WTC11 (cell line): ENCODE measurements around the gene ERBB2. TPM values are rescaled to one million over a fixed set of nuclear protein-coding genes. Genes with fewer than 3 reads are reported as not detected.
"Not testable (repeated sequence)": the region's sequence is repeated elsewhere in the genome, so short reads cannot be mapped to it uniquely, and the experiment has no call there.

Experiments used
- ATAC-seq: fragments of 200-7000 bp; cut with Tn5 transposase; 2 replicates; pipeline ENCODE4 v1.10.0; 2021; ENCODE audit warnings: mild to moderate bottlenecking, moderate library complexity
- CTCF ChIA-PET: fragments of 300-600 bp; sonication (Branson Sonifier 250); formaldehyde crosslinking; loops from one replicate; lab custom pipeline; 2021; ENCODE audit warnings: antibody characterized with exemption; lab: Charles Lee
- POLR2A ChIA-PET: fragments of 350-600 bp; sonication (Branson Sonifier 250); formaldehyde crosslinking; loops from one replicate; lab custom pipeline; 2021; ENCODE audit warnings: antibody characterized with exemption; lab: Charles Lee
- DNase-seq: peaks from one replicate; pipeline ENCODE4 v3.0.0; 2021; ENCODE audit warnings: low spot score
- H3K27ac Mint-ChIP-seq: 2 replicates; pipeline ENCODE4 v1.8.0; 2021; ENCODE audit warnings: mixed read lengths
- H3K27me3 Mint-ChIP-seq: 2 replicates; pipeline ENCODE4 v1.8.0; 2021; ENCODE audit warnings: low read depth, mild to moderate bottlenecking, moderate library complexity, mixed read lengths
- H3K36me3 Mint-ChIP-seq: 2 replicates; pipeline ENCODE4 v1.8.0; 2021; ENCODE audit warnings: mixed read lengths
- H3K4me1 Mint-ChIP-seq: 2 replicates; pipeline ENCODE4 v1.8.0; 2022; ENCODE audit warnings: mixed read lengths
- H3K4me3 Mint-ChIP-seq: 2 replicates; pipeline ENCODE4 v1.8.0; 2021; ENCODE audit warnings: mild to moderate bottlenecking, moderate library complexity, mixed read lengths
- H3K9me3 Mint-ChIP-seq: 2 replicates; pipeline ENCODE4 v1.8.0; 2021; ENCODE audit warnings: mixed read lengths
- CREM ChIP-seq: sonication (generic); formaldehyde crosslinking; IDR thresholded peaks from 2 replicates; pipeline ENCODE4 v1.8.1; 2022; ENCODE audit warnings: mild to moderate bottlenecking, missing genetic modification reagents, moderate library complexity
- NR1H2 ChIP-seq: sonication (generic); formaldehyde crosslinking; IDR thresholded peaks from 2 replicates; pipeline ENCODE4 v1.9.0; 2021; ENCODE audit warnings: mild to moderate bottlenecking, moderate library complexity, missing genetic modification reagents
- NR3C1 ChIP-seq: sonication (generic); formaldehyde crosslinking; conservative IDR thresholded peaks from 2 replicates; pipeline ENCODE4 v1.8.1; 2023; ENCODE audit warnings: low read depth, mild to moderate bottlenecking, missing genetic modification reagents
- SMAD3 ChIP-seq: sonication (generic); formaldehyde crosslinking; IDR thresholded peaks from 2 replicates; pipeline ENCODE4 v1.8.0; 2022; ENCODE audit warnings: missing genetic modification reagents, mild to moderate bottlenecking, borderline replicate concordance
- TEAD1 ChIP-seq: sonication (generic); formaldehyde crosslinking; IDR thresholded peaks from 2 replicates; pipeline ENCODE4 v1.8.0; 2022; ENCODE audit warnings: mild to moderate bottlenecking, missing genetic modification reagents
- ZNF121 ChIP-seq: sonication (generic); formaldehyde crosslinking; IDR thresholded peaks from 2 replicates; pipeline ENCODE4 v1.8.0; 2023; ENCODE audit warnings: missing genetic modification reagents
- total RNA-seq: library from RNA; stranded (reverse); gene quantifications from 3 replicates; pipeline ENCODE4 v1.2.3, GENCODE V29; 2021
- TF ChIP-seq, protein P1 (sequence below): sonication (generic); formaldehyde crosslinking; IDR thresholded peaks from 2 replicates; pipeline ENCODE4 v1.8.1; 2023; ENCODE audit warnings: mild to moderate bottlenecking, missing genetic modification reagents
- TF ChIP-seq, protein P2 (sequence below): sonication (generic); formaldehyde crosslinking; IDR thresholded peaks from 2 replicates; pipeline ENCODE4 v1.8.0; 2022; ENCODE audit warnings: missing genetic modification reagents
- TF ChIP-seq, protein P3 (sequence below): sonication (generic); formaldehyde crosslinking; IDR thresholded peaks from 2 replicates; pipeline ENCODE4 v1.8.1; 2022; ENCODE audit warnings: mild to moderate bottlenecking, missing genetic modification reagents, moderate library complexity, borderline replicate concordance
- TF ChIP-seq, protein P4 (sequence below): fragments of 250-450 bp; sonication (Bioruptor Pico); IDR thresholded peaks from 2 replicates; pipeline ENCODE4 v1.9.0; 2021; ENCODE audit warnings: mild to moderate bottlenecking
- TF ChIP-seq, protein P5 (sequence below): sonication (generic); formaldehyde crosslinking; IDR thresholded peaks from 2 replicates; pipeline ENCODE4 v1.8.1; 2023; ENCODE audit warnings: mild to moderate bottlenecking, moderate library complexity, missing genetic modification reagents
- TF ChIP-seq, protein P6 (sequence below): sonication (generic); formaldehyde crosslinking; IDR thresholded peaks from 2 replicates; pipeline ENCODE4 v1.8.1; 2022; ENCODE audit warnings: mild to moderate bottlenecking, moderate library complexity, missing genetic modification reagents

ERBB2 gene
- total RNA-seq, 1 experiment from 2014 or later: 209 TPM

DNA sequence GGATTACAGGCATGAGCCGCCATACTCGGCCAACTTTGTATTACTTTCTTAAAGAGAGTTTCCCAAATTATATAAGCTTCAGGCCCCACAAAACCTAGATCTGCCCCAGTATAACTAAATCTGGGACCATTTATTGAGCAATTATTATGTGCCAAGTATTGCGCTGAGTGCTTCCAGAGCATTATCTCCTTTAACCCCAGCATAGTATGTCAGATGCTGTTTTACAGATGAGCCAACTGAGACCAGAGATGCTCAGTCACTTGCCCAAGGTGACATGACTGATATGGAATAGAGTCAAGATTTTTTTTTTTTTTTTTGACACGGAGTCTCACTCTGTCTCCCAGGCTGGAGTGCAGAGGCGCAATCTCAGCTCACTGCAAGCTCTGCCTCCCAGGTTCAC is 1.9 kb upstream of the ERBB2 start:
- CTCF ChIA-PET: interaction anchor here (0.7 to 3.7 kb wide), 2 partner anchors 45 to 76 kb away, joined by 6 to 22 read pairs; no protein-coding TSS in a partner anchor
- no peak for TF ChIP-seq NR1H2
- no peak for TF ChIP-seq CREM
- TF ChIP-seq, protein P1, sequence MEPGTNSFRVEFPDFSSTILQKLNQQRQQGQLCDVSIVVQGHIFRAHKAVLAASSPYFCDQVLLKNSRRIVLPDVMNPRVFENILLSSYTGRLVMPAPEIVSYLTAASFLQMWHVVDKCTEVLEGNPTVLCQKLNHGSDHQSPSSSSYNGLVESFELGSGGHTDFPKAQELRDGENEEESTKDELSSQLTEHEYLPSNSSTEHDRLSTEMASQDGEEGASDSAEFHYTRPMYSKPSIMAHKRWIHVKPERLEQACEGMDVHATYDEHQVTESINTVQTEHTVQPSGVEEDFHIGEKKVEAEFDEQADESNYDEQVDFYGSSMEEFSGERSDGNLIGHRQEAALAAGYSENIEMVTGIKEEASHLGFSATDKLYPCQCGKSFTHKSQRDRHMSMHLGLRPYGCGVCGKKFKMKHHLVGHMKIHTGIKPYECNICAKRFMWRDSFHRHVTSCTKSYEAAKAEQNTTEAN (CRISPR knock-in tag): no peak
- TF ChIP-seq SMAD3 (CRISPR knock-in tag): no peak
- no peak for TF ChIP-seq ZNF121 (CRISPR knock-in tag)
- TF ChIP-seq, protein P2, sequence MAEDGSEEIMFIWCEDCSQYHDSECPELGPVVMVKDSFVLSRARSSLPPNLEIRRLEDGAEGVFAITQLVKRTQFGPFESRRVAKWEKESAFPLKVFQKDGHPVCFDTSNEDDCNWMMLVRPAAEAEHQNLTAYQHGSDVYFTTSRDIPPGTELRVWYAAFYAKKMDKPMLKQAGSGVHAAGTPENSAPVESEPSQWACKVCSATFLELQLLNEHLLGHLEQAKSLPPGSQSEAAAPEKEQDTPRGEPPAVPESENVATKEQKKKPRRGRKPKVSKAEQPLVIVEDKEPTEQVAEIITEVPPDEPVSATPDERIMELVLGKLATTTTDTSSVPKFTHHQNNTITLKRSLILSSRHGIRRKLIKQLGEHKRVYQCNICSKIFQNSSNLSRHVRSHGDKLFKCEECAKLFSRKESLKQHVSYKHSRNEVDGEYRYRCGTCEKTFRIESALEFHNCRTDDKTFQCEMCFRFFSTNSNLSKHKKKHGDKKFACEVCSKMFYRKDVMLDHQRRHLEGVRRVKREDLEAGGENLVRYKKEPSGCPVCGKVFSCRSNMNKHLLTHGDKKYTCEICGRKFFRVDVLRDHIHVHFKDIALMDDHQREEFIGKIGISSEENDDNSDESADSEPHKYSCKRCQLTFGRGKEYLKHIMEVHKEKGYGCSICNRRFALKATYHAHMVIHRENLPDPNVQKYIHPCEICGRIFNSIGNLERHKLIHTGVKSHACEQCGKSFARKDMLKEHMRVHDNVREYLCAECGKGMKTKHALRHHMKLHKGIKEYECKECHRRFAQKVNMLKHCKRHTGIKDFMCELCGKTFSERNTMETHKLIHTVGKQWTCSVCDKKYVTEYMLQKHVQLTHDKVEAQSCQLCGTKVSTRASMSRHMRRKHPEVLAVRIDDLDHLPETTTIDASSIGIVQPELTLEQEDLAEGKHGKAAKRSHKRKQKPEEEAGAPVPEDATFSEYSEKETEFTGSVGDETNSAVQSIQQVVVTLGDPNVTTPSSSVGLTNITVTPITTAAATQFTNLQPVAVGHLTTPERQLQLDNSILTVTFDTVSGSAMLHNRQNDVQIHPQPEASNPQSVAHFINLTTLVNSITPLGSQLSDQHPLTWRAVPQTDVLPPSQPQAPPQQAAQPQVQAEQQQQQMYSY (CRISPR knock-in tag): no peak
- TF ChIP-seq, protein P3, sequence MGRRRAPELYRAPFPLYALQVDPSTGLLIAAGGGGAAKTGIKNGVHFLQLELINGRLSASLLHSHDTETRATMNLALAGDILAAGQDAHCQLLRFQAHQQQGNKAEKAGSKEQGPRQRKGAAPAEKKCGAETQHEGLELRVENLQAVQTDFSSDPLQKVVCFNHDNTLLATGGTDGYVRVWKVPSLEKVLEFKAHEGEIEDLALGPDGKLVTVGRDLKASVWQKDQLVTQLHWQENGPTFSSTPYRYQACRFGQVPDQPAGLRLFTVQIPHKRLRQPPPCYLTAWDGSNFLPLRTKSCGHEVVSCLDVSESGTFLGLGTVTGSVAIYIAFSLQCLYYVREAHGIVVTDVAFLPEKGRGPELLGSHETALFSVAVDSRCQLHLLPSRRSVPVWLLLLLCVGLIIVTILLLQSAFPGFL (CRISPR knock-in tag): no peak
- TF ChIP-seq TEAD1 (CRISPR knock-in tag): no peak
- TF ChIP-seq, protein P4, sequence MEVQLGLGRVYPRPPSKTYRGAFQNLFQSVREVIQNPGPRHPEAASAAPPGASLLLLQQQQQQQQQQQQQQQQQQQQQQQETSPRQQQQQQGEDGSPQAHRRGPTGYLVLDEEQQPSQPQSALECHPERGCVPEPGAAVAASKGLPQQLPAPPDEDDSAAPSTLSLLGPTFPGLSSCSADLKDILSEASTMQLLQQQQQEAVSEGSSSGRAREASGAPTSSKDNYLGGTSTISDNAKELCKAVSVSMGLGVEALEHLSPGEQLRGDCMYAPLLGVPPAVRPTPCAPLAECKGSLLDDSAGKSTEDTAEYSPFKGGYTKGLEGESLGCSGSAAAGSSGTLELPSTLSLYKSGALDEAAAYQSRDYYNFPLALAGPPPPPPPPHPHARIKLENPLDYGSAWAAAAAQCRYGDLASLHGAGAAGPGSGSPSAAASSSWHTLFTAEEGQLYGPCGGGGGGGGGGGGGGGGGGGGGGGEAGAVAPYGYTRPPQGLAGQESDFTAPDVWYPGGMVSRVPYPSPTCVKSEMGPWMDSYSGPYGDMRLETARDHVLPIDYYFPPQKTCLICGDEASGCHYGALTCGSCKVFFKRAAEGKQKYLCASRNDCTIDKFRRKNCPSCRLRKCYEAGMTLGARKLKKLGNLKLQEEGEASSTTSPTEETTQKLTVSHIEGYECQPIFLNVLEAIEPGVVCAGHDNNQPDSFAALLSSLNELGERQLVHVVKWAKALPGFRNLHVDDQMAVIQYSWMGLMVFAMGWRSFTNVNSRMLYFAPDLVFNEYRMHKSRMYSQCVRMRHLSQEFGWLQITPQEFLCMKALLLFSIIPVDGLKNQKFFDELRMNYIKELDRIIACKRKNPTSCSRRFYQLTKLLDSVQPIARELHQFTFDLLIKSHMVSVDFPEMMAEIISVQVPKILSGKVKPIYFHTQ (CRISPR knock-in tag): no peak
- TF ChIP-seq, protein P5, sequence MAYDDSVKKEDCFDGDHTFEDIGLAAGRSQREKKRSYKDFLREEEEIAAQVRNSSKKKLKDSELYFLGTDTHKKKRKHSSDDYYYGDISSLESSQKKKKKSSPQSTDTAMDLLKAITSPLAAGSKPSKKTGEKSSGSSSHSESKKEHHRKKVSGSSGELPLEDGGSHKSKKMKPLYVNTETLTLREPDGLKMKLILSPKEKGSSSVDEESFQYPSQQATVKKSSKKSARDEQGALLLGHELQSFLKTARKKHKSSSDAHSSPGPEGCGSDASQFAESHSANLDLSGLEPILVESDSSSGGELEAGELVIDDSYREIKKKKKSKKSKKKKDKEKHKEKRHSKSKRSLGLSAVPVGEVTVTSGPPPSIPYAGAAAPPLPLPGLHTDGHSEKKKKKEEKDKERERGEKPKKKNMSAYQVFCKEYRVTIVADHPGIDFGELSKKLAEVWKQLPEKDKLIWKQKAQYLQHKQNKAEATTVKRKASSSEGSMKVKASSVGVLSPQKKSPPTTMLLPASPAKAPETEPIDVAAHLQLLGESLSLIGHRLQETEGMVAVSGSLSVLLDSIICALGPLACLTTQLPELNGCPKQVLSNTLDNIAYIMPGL (CRISPR knock-in tag): no peak
- TF ChIP-seq NR3C1: no peak
- TF ChIP-seq, all 79 proteins: peak for 0
- POLR2A ChIA-PET: no interaction called here
- Mint-ChIP-seq H3K27me3 (no peaks in the 10 kb centered on the region), H3K27ac (no peak overlapping the region), H3K9me3 (no peaks in the 10 kb centered on the region), H3K4me1 (peaks cover 65% of the 10 kb centered on the region), H3K4me3 (no peak overlapping the region), H3K36me3 (peaks cover 3% of the 10 kb centered on the region; the same call in 1 of the 2 replicates)
- DNase-seq (no peak), ATAC-seq (no peak)

DNA sequence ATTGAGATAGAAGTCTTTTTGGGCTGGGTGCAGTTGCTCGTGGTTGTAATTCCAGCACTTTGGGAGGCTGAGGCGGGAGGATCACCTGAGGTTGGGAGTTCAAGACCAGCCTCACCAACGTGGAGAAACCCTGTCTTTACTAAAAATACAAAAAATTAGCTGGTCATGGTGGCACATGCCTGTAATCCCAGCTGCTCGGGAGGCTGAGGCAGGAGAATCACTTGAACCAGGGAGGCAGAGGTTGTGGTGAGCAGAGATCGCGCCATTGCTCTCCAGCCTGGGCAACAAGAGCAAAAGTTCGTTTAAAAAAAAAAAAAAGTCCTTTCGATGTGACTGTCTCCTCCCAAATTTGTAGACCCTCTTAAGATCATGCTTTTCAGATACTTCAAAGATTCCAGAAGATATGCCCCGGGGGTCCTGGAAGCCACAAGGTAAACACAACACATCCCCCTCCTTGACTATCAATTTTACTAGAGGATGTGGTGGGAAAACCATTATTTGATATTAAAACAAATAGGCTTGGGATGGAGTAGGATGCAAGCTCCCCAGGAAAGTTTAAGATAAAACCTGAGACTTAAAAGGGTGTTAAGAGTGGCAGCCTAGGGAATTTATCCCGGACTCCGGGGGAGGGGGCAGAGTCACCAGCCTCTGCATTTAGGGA is 577 bp upstream of the ERBB2 start:
- H3K4me3 Mint-ChIP-seq: peak overlapping the region; percentile 95
- peaks cover 73% of the 10 kb centered on the region for H3K4me1 Mint-ChIP-seq
- H3K9me3 Mint-ChIP-seq, ATAC-seq, DNase-seq, H3K36me3 Mint-ChIP-seq, H3K27me3 Mint-ChIP-seq: not testable (repeated sequence)
- H3K27ac Mint-ChIP-seq: peak overlapping the region; percentile 96
- TF ChIP-seq, protein P6, sequence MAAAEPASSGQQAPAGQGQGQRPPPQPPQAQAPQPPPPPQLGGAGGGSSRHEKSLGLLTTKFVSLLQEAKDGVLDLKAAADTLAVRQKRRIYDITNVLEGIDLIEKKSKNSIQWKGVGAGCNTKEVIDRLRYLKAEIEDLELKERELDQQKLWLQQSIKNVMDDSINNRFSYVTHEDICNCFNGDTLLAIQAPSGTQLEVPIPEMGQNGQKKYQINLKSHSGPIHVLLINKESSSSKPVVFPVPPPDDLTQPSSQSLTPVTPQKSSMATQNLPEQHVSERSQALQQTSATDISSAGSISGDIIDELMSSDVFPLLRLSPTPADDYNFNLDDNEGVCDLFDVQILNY (CRISPR knock-in tag): 0 out of 2 replicates have a peak, but pooled peaks have one; percentile 22
- ChIA-PET CTCF (interaction anchor here (0.9 to 7.9 kb wide), 20 partner anchors 11 to 152 kb away, joined by 3 to 77 read pairs (median 5); partner anchors contain the start of genes MIEN1 and PGAP3), POLR2A (interaction anchor here (0.6 to 1.6 kb wide), 6 partner anchors 11 to 72 kb away, joined by 4 to 25 read pairs (median 6); partner anchors contain the start of genes MIEN1 and PGAP3)
